IMR-90 (cell line): ENCODE data around the gene GNAI2. TPM values are rescaled to one million over a fixed set of nuclear protein-coding genes. Genes with fewer than 3 reads are reported as not detected.

Experiments used
- polyA plus RNA-seq, 3 experiments: library from polyadenylated mRNA; depleted of rRNA; stranded (reverse); fragments of >200 nt; gene quantifications; 2 replicates each; pipeline ENCODE4 v1.2.3, GENCODE V29; 2012; ENCODE audit warnings: low replicate concordance in 1 of 3
- total RNA-seq: library from RNA; depleted of rRNA; stranded (reverse); fragments of >200 nt; gene quantifications from 2 replicates; pipeline ENCODE4 v1.2.3, GENCODE V29; 2012
- TF ChIP-seq, protein P1 (sequence below): fragments of 150-350 bp; IDR thresholded peaks from 2 replicates; pipeline ENCODE4 v1.6.1; 2016; ENCODE audit warnings: low read depth, mild to moderate bottlenecking, low read length, moderate library complexity, borderline replicate concordance

The GNAI2 gene
- total and polyA plus RNA-seq, 2 of the 4 experiments (the other 2 are of a cell fraction) = 867 to 1,079 TPM

DNA sequence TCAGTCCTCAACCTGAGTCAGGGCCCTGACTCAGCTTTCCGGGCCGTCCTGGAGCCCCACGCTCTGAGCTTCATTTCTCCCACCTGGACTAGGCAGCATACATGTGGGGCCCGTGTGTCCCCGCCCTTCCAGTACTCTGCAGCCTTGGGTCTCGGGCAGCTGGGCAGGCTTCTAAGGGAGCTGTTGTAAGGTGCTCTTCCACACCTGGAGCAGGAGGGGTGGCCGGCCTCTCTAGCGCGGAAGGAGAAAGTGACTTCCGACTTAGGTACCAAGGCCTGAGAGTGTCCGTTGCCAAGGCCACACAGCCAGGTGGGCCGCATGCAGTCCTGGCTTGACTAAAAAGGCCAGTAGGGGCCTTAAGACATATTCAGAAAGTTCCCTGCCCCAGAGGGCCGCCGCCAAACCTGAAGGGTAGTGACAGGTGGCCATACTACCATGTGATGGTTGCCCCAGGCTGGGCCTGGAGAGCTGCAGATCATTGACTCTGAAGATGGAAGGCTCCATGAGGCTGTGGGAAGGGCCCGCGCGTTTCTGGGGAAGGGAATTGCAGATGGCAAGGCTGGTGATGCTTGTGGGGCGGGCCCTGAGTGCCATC, 23.5 kb downstream of the GNAI2 start (continued):
- TF ChIP-seq, protein P1, sequence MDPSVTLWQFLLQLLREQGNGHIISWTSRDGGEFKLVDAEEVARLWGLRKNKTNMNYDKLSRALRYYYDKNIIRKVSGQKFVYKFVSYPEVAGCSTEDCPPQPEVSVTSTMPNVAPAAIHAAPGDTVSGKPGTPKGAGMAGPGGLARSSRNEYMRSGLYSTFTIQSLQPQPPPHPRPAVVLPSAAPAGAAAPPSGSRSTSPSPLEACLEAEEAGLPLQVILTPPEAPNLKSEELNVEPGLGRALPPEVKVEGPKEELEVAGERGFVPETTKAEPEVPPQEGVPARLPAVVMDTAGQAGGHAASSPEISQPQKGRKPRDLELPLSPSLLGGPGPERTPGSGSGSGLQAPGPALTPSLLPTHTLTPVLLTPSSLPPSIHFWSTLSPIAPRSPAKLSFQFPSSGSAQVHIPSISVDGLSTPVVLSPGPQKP = no peak
